ENCODE results near the gene IQSEC1.

IQSEC1 gene

GRCh38 chr3:12986986-12987385, 86.2 kb downstream of the IQSEC1 start:
- Histone ChIP-seq H4K8ac (ENCODE audit: low read depth, low read length) (no peak overlapping the region), H3K36me3 (replicated peaks in 1 of 2; ENCODE audit: control insufficient read depth in 2 of 2, insufficient read depth in 2 of 2, low read length in 2 of 2) (no peaks in the 10 kb centered on the region), H3K27ac (replicated peaks; ENCODE audit: low read length) (no peak overlapping the region), H3K79me1 (ENCODE audit: low read depth, low read length) (peaks cover 6% of the 10 kb centered on the region), H2BK120ac (ENCODE audit: low read depth, low read length) (no peak overlapping the region), H3K27me3 (ENCODE audit: control insufficient read depth in 3 of 3, insufficient read depth in 3 of 3, low read depth in 1 of 3, low read length in 3 of 3) (no peaks in the 10 kb centered on the region), H3K9me3 (replicated peaks in 1 of 2; ENCODE audit: control insufficient read depth in 2 of 2, insufficient read depth in 1 of 2, low read depth in 1 of 2, low read length in 2 of 2) (peaks cover 0 to 5% of the 10 kb centered on the region in 2 donors), H2BK15ac (ENCODE audit: low read length) (no peak overlapping the region), H3K14ac (ENCODE audit: low read length) (peak overlapping the region; percentile 42), H2BK5ac (ENCODE audit: low read length) (peak overlapping the region; percentile 19), H3K4me1 (ENCODE audit: control insufficient read depth in 2 of 2, insufficient read depth in 1 of 2, low read depth in 1 of 2, low read length in 2 of 2) (peaks cover 11 to 12% of the 10 kb centered on the region in 2 donors), H3K9ac (ENCODE audit: low read depth, low read length, poor library complexity) (peak overlapping the region; percentile 78), H2AFZ (ENCODE audit: low read length) (no peak overlapping the region), H3K4ac (ENCODE audit: low read length) (no peak overlapping the region), H3K4me3 (ENCODE audit: low read length in 2 of 2) (peak overlapping the region in 1 of 2 donors; percentile 57), H3K23ac (ENCODE audit: low read depth, low read length, poor library complexity) (no peak overlapping the region), H4K91ac (ENCODE audit: low read depth, low read length, poor library complexity) (peak overlapping the region; percentile 81), H3K4me2 (ENCODE audit: insufficient read depth, low read length, poor library complexity, severe bottlenecking) (no peak overlapping the region), H2BK12ac (ENCODE audit: low read length) (no peak overlapping the region), H2AK5ac (ENCODE audit: low read depth, low read length) (no peak overlapping the region), H3K18ac (ENCODE audit: low read length) (peak overlapping the region; percentile 63)
- WGBS, 2 donors (ENCODE audit: extremely low coverage in 2 of 2, insufficient read length in 2 of 2, insufficient replicate concordance in 1 of 2): no CpG with 5 or more reads among the region's 15 CpGs
- DNase-seq (ENCODE audit: low spot score): no peak

GRCh38 chr3:12986521-12986920, 86.7 kb downstream of the IQSEC1 start:
- H3K9ac ChIP-seq (ENCODE audit: low read depth, low read length, poor library complexity): peak overlapping the region; percentile 56
- H3K36me3 ChIP-seq (replicated peaks in 1 of 2; ENCODE audit: control insufficient read depth in 2 of 2, insufficient read depth in 2 of 2, low read length in 2 of 2): no peaks in the 10 kb centered on the region
- no peak overlapping the region for H4K91ac ChIP-seq (ENCODE audit: low read depth, low read length, poor library complexity)
- H3K4me1 ChIP-seq (ENCODE audit: control insufficient read depth in 2 of 2, insufficient read depth in 1 of 2, low read depth in 1 of 2, low read length in 2 of 2): peaks cover 10 to 11% of the 10 kb centered on the region in 2 donors
- no peak overlapping the region for H2AFZ ChIP-seq (ENCODE audit: low read length)
- H3K27me3 ChIP-seq (ENCODE audit: control insufficient read depth in 3 of 3, insufficient read depth in 3 of 3, low read depth in 1 of 3, low read length in 3 of 3): no peaks in the 10 kb centered on the region
- DNase-seq (ENCODE audit: low spot score): no peak
- H3K18ac ChIP-seq (ENCODE audit: low read length): peak overlapping the region; percentile 33
- H3K4me3 ChIP-seq (ENCODE audit: low read length in 2 of 2): peak overlapping the region in 1 of 2 donors; percentile 0
- H3K9me3 ChIP-seq (replicated peaks in 1 of 2; ENCODE audit: control insufficient read depth in 2 of 2, insufficient read depth in 1 of 2, low read depth in 1 of 2, low read length in 2 of 2): peaks cover 0 to 5% of the 10 kb centered on the region in 2 donors
- H3K23ac ChIP-seq (ENCODE audit: low read depth, low read length, poor library complexity): no peak overlapping the region
- no peak overlapping the region for H2BK12ac ChIP-seq (ENCODE audit: low read length)
- no peak overlapping the region for H3K4ac ChIP-seq (ENCODE audit: low read length)
- H2BK5ac ChIP-seq (ENCODE audit: low read length): peak overlapping the region; percentile 19
- peak overlapping the region; percentile 11 for H2BK15ac ChIP-seq (ENCODE audit: low read length)
- peak overlapping the region; percentile 51 for H2AK5ac ChIP-seq (ENCODE audit: low read depth, low read length)
- H3K4me2 ChIP-seq (ENCODE audit: insufficient read depth, low read length, poor library complexity, severe bottlenecking): no peak overlapping the region
- H3K79me1 ChIP-seq (ENCODE audit: low read depth, low read length): peaks cover 6% of the 10 kb centered on the region
- no peak overlapping the region for H3K14ac ChIP-seq (ENCODE audit: low read length)
- H3K27ac ChIP-seq (replicated peaks; ENCODE audit: low read length): no peak overlapping the region
- no peak overlapping the region for H4K8ac ChIP-seq (ENCODE audit: low read depth, low read length)
- no CpG with 5 or more reads among the region's 11 CpGs for WGBS, 2 donors (ENCODE audit: extremely low coverage in 2 of 2, insufficient read length in 2 of 2, insufficient replicate concordance in 1 of 2)
- H2BK120ac ChIP-seq (ENCODE audit: low read depth, low read length): no peak overlapping the region

- Histone ChIP-seq H3K9ac (ENCODE audit: low read depth, low read length, poor library complexity) (no peak overlapping the region), H3K9me3 (replicated peaks in 1 of 2; ENCODE audit: control insufficient read depth in 2 of 2, insufficient read depth in 1 of 2, low read depth in 1 of 2, low read length in 2 of 2) (peaks cover 0 to 5% of the 10 kb centered on the region in 2 donors), H3K4ac (ENCODE audit: low read length) (no peak overlapping the region), H2BK5ac (ENCODE audit: low read length) (no peak overlapping the region), H3K4me1 (ENCODE audit: control insufficient read depth in 2 of 2, insufficient read depth in 1 of 2, low read depth in 1 of 2, low read length in 2 of 2) (peaks cover 5 to 7% of the 10 kb centered on the region in 2 donors), H2BK120ac (ENCODE audit: low read depth, low read length) (no peak overlapping the region), H3K18ac (ENCODE audit: low read length) (no peak overlapping the region), H3K36me3 (replicated peaks in 1 of 2; ENCODE audit: control insufficient read depth in 2 of 2, insufficient read depth in 2 of 2, low read length in 2 of 2) (no peaks in the 10 kb centered on the region), H2AFZ (ENCODE audit: low read length) (no peak overlapping the region), H3K27me3 (ENCODE audit: control insufficient read depth in 3 of 3, insufficient read depth in 3 of 3, low read depth in 1 of 3, low read length in 3 of 3) (no peaks in the 10 kb centered on the region), H3K14ac (ENCODE audit: low read length) (no peak overlapping the region), H3K4me3 (ENCODE audit: low read length in 2 of 2) (peak overlapping the region in 1 of 2 donors; percentile 0), H4K91ac (ENCODE audit: low read depth, low read length, poor library complexity) (no peak overlapping the region), H3K23ac (ENCODE audit: low read depth, low read length, poor library complexity) (no peak overlapping the region), H2BK15ac (ENCODE audit: low read length) (peak overlapping the region; percentile 11), H4K8ac (ENCODE audit: low read depth, low read length) (no peak overlapping the region), H3K4me2 (ENCODE audit: insufficient read depth, low read length, poor library complexity, severe bottlenecking) (no peak overlapping the region), H3K79me1 (ENCODE audit: low read depth, low read length) (peaks cover 6% of the 10 kb centered on the region), H2AK5ac (ENCODE audit: low read depth, low read length) (peak overlapping the region; percentile 51), H2BK12ac (ENCODE audit: low read length) (no peak overlapping the region), H3K27ac (replicated peaks; ENCODE audit: low read length) (no peak overlapping the region)
- DNase-seq (ENCODE audit: low spot score): no peak
- WGBS, 2 donors (ENCODE audit: extremely low coverage in 2 of 2, insufficient read length in 2 of 2, insufficient replicate concordance in 1 of 2): no CpG with 5 or more reads among the region's 8 CpGs
Measured at GRCh38 chr3:12986031-12986430, 87.2 kb downstream of the IQSEC1 start.

GRCh38 chr3:12985148-12985547, 88.1 kb downstream of the IQSEC1 start:
- H3K14ac ChIP-seq (ENCODE audit: low read length): no peak overlapping the region
- no peak for DNase-seq (ENCODE audit: low spot score)
- no CpG with 5 or more reads among the region's 6 CpGs for WGBS, 2 donors (ENCODE audit: extremely low coverage in 2 of 2, insufficient read length in 2 of 2, insufficient replicate concordance in 1 of 2)
- peaks cover 6% of the 10 kb centered on the region for H3K79me1 ChIP-seq (ENCODE audit: low read depth, low read length)
- H3K9ac ChIP-seq (ENCODE audit: low read depth, low read length, poor library complexity): no peak overlapping the region
- no peak overlapping the region for H3K4me3 ChIP-seq (ENCODE audit: low read length in 2 of 2)
- H3K18ac ChIP-seq (ENCODE audit: low read length): no peak overlapping the region
- H3K23ac ChIP-seq (ENCODE audit: low read depth, low read length, poor library complexity): no peak overlapping the region
- no peaks in the 10 kb centered on the region for H3K36me3 ChIP-seq (replicated peaks in 1 of 2; ENCODE audit: control insufficient read depth in 2 of 2, insufficient read depth in 2 of 2, low read length in 2 of 2)
- no peak overlapping the region for H2BK12ac ChIP-seq (ENCODE audit: low read length)
- no peak overlapping the region for H4K8ac ChIP-seq (ENCODE audit: low read depth, low read length)
- H2BK120ac ChIP-seq (ENCODE audit: low read depth, low read length): no peak overlapping the region
- H3K4me2 ChIP-seq (ENCODE audit: insufficient read depth, low read length, poor library complexity, severe bottlenecking): no peak overlapping the region
- H4K91ac ChIP-seq (ENCODE audit: low read depth, low read length, poor library complexity): no peak overlapping the region
- H2AFZ ChIP-seq (ENCODE audit: low read length): no peak overlapping the region
- H3K4me1 ChIP-seq (ENCODE audit: control insufficient read depth in 2 of 2, insufficient read depth in 1 of 2, low read depth in 1 of 2, low read length in 2 of 2): peaks cover 6 to 8% of the 10 kb centered on the region in 2 donors
- no peak overlapping the region for H2BK15ac ChIP-seq (ENCODE audit: low read length)
- H2AK5ac ChIP-seq (ENCODE audit: low read depth, low read length): no peak overlapping the region
- H3K27me3 ChIP-seq (ENCODE audit: control insufficient read depth in 3 of 3, insufficient read depth in 3 of 3, low read depth in 1 of 3, low read length in 3 of 3): no peaks in the 10 kb centered on the region
- no peak overlapping the region for H3K27ac ChIP-seq (replicated peaks; ENCODE audit: low read length)
- no peak overlapping the region for H3K4ac ChIP-seq (ENCODE audit: low read length)
- H2BK5ac ChIP-seq (ENCODE audit: low read length): no peak overlapping the region
- peaks cover 0 to 5% of the 10 kb centered on the region in 2 donors for H3K9me3 ChIP-seq (replicated peaks in 1 of 2; ENCODE audit: control insufficient read depth in 2 of 2, insufficient read depth in 1 of 2, low read depth in 1 of 2, low read length in 2 of 2)
